GM19463 (cell line): ENCODE measurements around the gene KLF18.
"Not testable (repeated sequence)": the region's sequence is repeated elsewhere in the genome, so short reads cannot be mapped to it uniquely, and the experiment has no call there.

Experiments used
- ATAC-seq: cut with Tn5 transposase; IDR thresholded peaks from one replicate; pipeline ENCODE4 v1.9.1; 2021; ENCODE audit warnings: mild to moderate bottlenecking, moderate library complexity; ENCODE audit not compliant: unreplicated experiment

Gene KLF18

DNA sequence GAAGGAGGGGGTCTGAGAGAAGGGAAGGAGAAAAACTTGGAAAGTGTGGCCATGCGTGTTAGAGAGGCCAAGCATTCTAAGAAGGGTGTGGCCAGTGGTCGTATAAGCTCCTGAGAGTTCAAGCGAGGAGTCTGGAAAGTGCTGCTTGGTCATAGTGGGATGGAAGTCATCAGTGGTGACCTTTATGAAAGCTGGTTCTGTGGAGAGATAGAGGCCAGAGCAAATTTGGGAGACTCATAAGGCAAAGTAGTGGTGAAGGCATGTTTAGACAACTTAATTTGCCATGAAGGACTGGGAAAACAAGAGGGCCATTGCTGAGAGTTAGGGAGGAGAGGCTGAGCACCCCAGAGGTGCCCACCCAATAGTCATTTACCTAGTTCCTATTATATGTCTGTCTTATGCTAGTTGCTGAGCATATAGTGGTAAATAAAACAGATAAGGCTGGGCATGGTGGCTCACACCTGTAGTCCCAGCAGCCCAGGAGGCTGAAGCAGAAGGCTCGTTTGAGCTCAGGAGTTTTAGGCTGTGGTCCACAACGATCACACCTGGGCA lies 21.0 kb downstream of the KLF18 start:
- ATAC-seq, result no peak

DNA sequence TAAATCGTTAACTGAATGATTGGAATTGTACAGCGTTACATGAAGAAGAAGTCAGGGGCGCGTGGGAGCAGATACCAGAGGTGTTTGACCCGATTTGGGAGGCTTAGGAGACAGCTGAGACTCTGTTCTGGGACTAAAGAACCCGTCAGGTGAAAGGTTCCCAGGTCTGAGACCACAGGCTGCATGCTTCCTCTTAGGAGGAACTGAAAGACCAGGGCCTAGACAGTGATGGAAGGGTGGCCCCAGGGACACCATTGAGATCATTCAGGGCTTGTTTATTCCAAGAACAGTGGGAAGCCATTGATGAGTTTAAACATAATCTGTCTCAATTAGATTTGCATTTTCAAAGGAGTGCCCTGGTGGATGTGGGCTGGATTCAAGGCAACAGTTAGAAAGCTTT lies 21.9 kb downstream of the KLF18 start:
- ATAC-seq, result no peak

DNA sequence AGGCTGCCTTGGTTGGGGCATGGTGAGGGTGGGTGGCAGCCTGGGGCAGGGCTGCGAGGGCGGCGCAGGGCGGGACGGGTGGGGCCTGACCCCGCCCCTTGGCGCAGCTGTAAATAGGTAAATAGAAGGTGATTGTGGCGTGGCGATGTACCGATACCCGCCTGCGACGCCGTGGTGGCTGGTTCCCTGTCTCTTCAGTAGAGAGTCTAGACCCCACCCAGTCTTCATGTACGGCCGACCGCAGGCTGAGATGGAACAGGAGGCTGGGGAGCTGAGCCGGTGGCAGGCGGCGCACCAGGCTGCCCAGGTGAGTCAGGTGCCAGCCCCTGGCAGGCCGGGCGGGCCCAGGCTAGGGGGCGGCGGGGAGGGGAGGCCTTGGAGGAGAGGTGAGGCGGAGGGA lies 22.7 kb downstream of the KLF18 start, which contains the start of gene KLF17:
Gene KLF17 (plus strand): TSS at position 140 of the 400 bp plus-strand sequence. CDS start 87 bp downstream, at position 227.
- ATAC-seq, result no peak

DNA sequence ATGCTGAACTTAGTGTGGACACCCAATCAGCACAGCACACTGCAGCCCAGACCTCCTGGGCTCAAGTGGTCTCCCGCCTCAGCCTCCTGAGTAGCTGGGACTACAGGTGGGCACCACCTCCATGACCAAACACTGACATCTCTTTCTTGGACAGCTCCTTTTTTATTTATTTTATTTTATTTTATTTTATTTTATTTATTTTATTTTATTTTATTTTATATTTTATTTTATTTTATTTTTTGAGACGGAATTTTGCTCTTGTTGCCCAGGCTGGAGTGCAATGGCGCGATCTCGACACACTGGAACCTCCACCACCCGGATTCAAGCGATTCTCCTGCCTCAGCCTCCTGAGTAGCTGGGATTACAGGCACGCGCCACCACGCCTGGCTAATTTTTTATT lies 24.2 kb downstream of the KLF18 start:
- ATAC-seq, result not testable (repeated sequence)

DNA sequence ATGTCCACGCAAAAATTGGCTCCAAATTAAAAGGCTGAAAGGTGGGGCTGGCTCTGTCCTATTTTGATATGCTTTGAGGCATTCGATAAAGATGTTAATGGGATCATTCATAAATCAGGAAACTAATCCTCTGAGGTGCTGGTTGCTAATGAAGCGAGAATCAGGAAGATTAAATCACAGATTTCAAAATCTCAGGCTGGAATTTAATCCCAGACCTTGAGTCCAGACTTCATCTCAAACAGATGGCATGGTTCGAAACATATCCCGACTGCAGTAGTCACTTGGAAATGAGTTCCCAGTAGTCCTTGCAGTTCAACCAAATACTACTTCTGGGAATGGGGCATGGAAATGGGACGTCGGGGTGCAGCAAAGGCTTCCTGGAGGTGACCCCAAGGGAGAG lies 27.3 kb downstream of the KLF18 start:
- ATAC-seq, result no peak

DNA sequence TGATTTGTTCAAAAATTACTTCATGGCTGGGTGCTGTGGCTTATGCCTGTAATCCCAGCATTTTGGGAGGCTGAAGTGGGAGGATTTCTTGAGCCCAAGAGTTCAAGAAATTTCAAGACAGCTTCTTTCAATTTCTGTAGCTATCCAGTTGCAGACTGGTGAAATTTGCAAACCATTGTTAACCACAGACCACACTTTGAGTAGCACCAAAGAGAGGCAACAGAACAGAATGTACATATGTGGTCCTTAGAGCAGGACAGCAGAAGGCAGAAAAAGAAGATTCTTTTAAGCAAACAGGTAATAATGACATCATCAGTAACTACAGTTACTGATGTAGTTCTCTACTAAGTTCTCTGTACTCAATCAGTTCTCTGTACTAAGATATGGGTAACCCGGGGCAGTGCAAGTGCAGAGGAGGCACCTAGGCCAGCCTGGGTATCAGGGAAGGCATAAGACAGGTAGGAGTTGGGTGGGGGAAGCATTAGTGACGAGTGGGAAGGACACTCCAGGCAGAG lies 28.3 kb downstream of the KLF18 start:
- ATAC-seq, result no peak

DNA sequence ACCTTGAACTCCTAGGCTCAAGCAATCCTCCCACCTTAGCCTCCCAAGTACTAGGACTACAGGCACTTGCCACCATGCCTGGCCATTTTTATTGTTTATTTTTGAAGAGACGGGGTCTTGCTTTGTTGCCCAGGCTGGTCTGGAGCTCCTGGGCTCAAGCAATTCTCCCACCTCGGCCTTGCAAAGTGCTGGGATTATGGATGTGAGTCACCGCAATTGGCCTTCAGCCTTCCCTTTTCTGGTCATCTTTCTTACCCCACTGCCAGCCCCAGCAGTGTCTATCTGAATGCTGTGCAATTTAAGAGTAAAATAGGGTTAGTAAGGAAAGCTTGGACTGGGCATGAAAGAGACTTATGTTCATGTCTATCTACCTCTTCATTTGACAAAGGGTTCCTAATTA lies 28.9 kb downstream of the KLF18 start:
- no peak for ATAC-seq

DNA sequence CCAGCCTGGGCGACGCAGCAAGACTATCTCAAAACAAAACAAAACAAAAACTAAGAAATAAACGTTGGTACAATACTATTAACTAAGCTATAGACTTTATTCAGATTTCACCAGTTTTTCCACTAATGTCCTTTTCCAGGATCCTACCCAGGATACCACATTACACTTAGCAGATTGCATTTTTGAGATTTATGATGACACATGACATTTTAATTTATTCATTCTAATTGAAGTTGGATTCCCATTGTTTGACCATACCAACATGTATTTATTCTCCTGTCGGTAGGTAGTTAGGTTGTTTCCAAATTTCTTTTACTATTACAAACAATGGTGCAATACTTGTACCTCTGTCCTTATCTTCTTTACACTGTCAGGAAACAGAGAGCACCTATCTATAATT lies 29.6 kb downstream of the KLF18 start:
- no peak for ATAC-seq

DNA sequence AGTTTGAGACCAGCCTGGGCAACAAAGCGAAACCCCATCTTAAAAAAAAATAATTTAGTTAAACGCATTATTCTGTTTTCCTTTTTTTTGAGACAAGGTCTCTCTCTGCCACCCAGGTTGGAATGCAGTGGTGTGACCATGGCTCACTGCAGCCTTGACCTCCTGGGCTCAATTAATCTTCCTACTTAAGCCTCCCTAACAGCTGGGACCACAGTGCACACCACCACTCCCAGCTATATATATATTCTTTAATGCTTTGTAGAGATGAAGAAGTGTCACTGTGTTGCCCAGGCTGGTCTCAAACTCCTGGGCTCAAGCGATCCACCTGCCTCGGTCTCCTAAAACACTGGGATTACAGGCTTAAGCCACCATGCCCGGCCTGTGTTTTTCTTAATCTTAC lies 30.5 kb downstream of the KLF18 start:
- no peak for ATAC-seq

DNA sequence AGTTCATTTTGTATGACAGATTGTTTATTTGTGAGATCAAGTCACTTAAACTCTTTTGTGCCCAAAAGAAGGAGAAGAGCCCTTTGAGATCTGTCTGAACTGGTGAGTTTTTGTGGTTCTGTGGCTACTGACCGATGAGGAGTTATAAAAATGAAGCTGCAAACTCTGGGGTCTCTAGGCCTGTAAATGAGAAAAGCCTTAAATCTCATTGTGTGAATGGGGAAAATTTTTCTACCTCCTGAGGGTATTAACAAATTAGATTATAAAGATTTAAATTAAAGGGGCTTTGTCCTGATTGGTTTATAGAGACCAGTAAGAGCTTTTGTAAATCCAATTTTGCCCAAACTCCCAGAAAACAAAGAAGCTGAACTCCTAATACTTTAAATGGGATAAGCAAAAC lies 32.5 kb downstream of the KLF18 start:
- ATAC-seq, result no peak

DNA sequence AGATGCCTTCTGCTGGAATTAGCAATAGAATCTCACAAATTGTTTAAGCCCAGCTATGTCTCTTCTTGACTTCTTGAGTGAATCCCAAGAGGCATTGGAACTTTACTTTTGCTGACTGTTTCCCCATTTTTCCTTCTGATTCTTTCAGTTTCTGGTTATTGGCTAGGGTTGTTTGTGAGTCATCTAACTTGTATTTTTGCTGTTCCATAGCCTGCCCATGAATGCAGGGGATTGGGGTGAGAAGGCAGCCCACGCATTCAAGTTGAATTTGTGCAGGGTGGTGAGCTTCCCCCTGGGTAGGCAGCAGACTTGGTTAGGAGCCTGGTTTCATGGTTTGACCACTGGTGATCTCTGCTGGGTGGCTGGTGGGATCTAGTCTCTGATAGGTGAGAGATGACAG lies 33.2 kb downstream of the KLF18 start:
- no peak for ATAC-seq

DNA sequence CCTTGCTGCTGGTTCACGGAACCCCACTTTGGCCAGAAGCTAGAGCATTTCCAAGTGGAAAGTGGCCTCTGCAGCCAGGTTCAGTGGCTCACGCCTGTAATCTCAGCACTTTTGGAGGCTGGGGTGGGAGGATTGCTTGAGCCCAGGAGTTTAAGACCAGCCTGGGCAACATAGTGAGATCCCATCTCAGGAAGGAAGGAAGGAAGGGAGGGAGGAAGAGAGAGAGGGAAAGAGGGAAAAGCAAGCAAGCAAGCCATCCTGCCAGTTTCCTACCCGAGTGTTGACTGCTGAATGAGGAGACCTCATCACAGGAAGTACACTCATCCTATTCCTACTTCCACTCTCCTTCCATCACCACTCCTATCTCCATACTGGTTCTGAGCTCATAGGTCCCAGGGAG lies 35.6 kb downstream of the KLF18 start:
- ATAC-seq, result no peak

DNA sequence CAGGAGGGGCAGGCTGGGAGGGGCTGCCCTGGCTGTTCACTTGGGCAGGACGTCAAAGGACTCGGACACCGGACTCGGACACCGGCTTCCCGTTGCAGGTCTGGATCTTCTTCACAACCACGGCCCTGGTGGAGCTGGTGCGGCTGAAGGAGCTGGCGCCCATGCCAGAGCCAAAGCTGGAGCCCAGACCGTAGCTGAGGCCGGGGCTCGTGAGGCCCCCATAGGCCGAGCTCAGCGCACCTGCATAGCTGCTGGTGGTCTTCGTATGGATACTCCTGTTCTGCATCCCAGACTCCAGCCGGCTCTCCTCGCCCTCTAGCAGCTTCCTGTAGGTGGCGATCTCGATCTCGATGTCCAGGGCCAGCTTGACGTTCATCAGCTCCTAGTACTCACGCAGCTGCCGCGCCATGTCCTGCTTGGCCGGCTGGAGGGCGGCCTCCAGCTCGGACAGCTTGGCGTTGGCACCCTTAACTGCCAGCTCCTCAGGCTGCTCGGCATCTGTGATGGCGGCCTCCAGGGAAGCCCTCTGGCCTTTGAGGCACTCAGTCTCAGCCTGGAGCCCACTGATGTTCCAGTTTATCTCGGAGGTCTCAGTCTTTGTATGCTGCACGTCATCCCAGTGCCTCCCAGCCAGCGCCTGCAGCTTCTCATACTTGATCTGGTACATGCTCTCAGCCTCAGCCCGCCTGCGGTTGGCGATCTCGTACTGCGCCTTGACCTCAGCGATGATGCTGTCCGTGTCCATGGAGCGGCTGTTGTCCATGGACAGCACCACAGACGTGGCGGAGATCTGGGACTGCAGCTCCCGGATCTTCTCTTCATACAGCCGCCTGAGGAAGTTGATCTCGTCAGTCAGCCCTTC lies 37.9 kb downstream of the KLF18 start:
- no peak for ATAC-seq

DNA sequence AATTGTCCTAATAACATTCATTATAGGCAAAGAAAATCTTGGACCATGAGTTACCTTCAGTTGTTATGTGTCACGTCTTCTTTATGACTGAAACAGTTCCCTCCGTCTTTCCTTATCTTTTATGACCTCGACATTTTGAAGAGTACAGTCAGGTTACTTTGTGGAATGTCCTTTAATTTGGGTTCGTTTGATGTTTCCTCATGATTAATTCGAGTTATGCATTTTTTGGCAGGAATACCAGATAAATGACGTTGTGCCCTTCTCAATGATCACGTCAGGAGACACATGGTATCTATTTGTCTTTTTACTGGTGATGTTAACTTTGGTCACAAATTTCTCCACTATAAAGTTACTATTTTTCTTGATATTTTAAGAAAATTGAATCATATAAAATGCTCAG lies 40.1 kb downstream of the KLF18 start:
- ATAC-seq, result no peak

DNA sequence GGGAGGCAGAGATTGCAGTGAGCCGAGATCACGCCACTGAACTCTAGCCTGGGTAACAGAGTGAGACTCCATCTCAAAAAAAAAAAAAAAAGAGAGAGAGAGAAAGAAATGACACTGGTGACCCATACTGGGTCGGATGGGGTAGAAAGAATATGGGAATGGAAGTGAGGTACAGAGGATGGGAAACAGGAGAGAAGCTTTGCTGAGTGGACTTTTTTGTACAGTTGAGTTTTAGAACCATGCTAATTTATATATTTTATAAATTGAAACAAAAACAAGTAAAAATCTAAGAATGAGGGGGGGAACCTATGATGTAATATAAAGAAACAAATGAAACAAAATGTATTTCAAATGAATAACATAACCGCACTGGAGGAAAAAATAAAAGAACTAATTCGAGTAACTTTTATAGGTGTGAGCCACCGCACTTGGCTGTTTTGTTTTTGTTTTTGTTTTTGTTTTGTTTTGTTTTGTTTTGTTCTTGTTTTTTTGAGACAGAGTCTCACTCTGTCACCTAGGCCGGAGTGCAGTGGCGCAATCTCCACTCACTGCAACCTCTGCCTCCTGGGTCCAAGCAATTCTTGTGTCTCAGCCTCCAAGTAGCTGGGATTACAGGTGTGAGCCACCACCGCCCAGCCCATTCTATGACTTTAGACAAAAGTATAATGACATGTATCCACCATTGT lies 41.1 kb downstream of the KLF18 start:
- ATAC-seq, result no peak

DNA sequence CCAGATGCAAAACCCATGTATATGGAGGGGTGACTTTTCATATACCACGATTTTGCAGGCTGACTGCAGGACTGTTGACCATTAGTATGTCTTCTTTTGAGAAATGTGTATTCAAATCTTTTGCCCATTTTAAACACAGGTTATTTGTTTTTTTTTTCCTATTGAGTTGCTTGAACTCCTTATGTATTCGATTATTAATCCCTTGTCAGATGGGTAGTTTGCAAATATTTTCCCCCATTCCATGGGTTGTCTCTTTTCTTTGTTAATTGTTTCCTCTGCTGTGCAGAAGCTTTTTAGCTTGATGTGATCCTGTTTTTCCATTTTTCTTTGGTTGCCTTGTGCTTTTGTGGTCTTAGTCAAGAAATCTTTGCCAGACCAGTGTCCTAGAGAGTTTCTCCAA lies 47.4 kb downstream of the KLF18 start:
- ATAC-seq, result no peak

DNA sequence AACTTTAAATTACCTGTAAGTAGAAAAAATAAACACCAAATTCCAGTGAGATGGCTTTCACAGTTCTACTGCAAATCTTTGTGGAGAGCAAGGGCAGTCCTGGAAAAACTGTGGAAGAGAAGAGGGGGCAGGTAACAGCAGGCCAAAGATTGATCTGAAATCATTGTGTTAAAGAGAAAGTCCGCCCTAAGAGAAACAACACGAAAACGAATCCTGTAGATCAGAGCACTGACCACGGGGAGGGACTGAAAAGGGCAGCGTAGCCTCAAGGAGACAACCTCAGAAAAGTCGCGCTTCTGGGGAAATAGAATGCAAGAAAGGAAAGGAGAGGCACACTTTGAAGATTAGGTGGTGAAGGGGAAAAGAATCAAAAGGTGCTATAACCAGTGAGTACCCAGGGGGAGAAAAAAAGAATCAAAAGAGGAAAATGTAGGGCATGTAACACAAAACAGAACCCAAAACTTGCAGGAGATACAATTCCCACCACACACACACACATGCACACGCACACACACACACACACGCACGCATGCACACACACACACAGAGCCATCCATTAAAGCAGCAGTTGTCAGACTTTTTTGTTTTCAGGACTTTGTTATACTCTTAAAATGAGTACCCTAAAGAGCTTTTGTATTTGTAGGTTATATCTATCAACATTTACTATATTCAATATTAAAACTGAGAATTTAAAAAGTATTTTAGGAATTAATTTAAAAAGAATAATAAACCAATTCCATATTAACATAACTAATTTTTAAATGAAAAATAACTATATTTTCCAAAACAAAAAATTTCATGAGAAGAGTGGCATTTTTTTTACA lies 50.8 kb downstream of the KLF18 start:
- no peak for ATAC-seq

DNA sequence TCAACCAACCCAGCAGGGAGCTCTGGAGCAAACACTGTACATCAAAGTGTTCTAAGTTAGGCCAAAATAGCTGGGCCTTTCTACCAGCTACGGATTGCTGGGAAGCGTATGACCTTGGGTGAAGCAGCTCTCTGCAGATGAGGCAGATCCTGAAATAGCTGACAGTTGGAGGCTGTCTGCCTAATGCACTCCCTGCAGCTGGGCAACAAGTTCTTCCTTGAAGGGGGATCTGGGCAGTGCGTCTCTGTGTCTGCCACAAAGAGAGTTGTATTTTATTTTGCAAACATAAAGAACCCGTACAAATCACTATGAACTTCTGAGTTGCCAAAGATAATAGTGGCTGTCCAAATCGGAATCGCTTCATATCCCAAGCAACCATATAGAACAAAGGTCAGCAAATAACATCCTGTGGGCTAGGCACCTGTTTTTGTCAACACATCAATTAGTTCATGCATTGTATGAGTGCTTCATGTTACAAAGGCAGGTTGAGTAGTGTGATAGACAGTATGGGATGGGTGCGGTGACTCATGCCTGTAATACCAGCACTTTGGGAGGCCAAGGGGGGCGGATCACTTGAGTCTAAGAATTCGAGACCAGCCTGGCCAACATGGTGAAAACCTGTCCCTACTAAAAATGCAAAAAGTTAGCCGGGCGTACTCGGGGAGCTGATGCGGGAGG lies 51.9 kb downstream of the KLF18 start:
- ATAC-seq, result no peak
